Suppressor macrophage (primary cell): ENCODE results near the gene SHANK1.
A peak's percentile ranks its signal among the peaks of the same experiment; 100 is the strongest.

Experiments used
- DNase-seq, 4 experiments: peaks; one replicate each; pipeline ENCODE4 v3.0.0-alpha.2; 2020 to 2022

SHANK1 gene

GRCh38 chr19:50679177-50680125 lies 40.2 kb downstream of the SHANK1 start:
- peak; percentile 76 to 84 (median 82) for DNase-seq

GRCh38 chr19:50678323-50678722 lies 41.3 kb downstream of the SHANK1 start:
- no peak for DNase-seq

- DNase-seq: no peak
These were observed 42.0 kb downstream of the SHANK1 start for GRCh38 chr19:50677636-50678035.

- DNase-seq: no peak
These were observed 42.9 kb downstream of the SHANK1 start for GRCh38 chr19:50676625-50677197.

GRCh38 chr19:50673118-50673517 lies 46.5 kb downstream of the SHANK1 start:
- no peak for DNase-seq

- DNase-seq: no peak
These were observed 49.6 kb downstream of the SHANK1 start for GRCh38 chr19:50670102-50670380.

GRCh38 chr19:50669302-50670101 lies 50.1 kb downstream of the SHANK1 start:
- peak; percentile 52 to 73 (median 66) for DNase-seq

- no peak for DNase-seq
These were observed 50.7 kb downstream of the SHANK1 start for GRCh38 chr19:50668879-50669278.

- no peak for DNase-seq
These were observed 51.2 kb downstream of the SHANK1 start for GRCh38 chr19:50668416-50668815.

- no peak for DNase-seq
These were observed 51.8 kb downstream of the SHANK1 start for GRCh38 chr19:50667759-50668231.

- DNase-seq: no peak
These were observed 52.3 kb downstream of the SHANK1 start for GRCh38 chr19:50667177-50667758.

- no peak for DNase-seq
These were observed 53.0 kb downstream of the SHANK1 start for GRCh38 chr19:50666346-50667176.

GRCh38 chr19:50664204-50664603 lies 55.4 kb downstream of the SHANK1 start:
- no peak for DNase-seq

GRCh38 chr19:50663482-50663790 lies 56.2 kb downstream of the SHANK1 start:
- DNase-seq: no peak

- no peak for DNase-seq
These were observed 56.7 kb downstream of the SHANK1 start for GRCh38 chr19:50662651-50663481.

GRCh38 chr19:50661766-50662650 lies 57.6 kb downstream of the SHANK1 start:
- no peak for DNase-seq

- DNase-seq: no peak
These were observed 58.6 kb downstream of the SHANK1 start for GRCh38 chr19:50661023-50661422.

- DNase-seq: no peak
These were observed 59.6 kb downstream of the SHANK1 start for GRCh38 chr19:50660088-50660366.

GRCh38 chr19:50659318-50660087 lies 60.1 kb downstream of the SHANK1 start:
- no peak for DNase-seq
